ENCODE results near the gene PTPRCAP.
"Not testable (repeated sequence)": the region's sequence is repeated elsewhere in the genome, so short reads cannot be mapped to it uniquely, and the experiment has no call there.

The PTPRCAP gene

GRCh38 chr11:67428052-67429001 is 9.2 kb downstream of the PTPRCAP start, which contains the start of gene RPS6KB2:
Gene RPS6KB2 (plus strand): TSS chr11:67428494. CDS start chr11:67428546, 52 bp downstream.
- peak; percentile 80 to 100 (median 96) for DNase-seq

- DNase-seq, result not testable (repeated sequence)
Measured at GRCh38 chr11:67427364-67427859, 10.1 kb downstream of the PTPRCAP start.

GRCh38 chr11:67423891-67424613 is 13.4 kb downstream of the PTPRCAP start:
- no peak for DNase-seq

GRCh38 chr11:67423466-67423865 is 14.0 kb downstream of the PTPRCAP start:
- no peak for DNase-seq

GRCh38 chr11:67422891-67423290 is 14.6 kb downstream of the PTPRCAP start:
- DNase-seq, result no peak

- DNase-seq, result no peak
Measured at GRCh38 chr11:67421430-67422031, 16.0 kb downstream of the PTPRCAP start.

- DNase-seq, result peak; percentile 21 to 96 (median 87)
Measured at GRCh38 chr11:67420646-67421429, 16.6 kb downstream of the PTPRCAP start.

- peak in 1 of 58 donors; percentile 46 for DNase-seq
Measured at GRCh38 chr11:67420147-67420645, 17.3 kb downstream of the PTPRCAP start.

GRCh38 chr11:67419325-67420049 is 18.0 kb downstream of the PTPRCAP start:
- DNase-seq, result no peak

GRCh38 chr11:67418476-67419281 is 18.8 kb downstream of the PTPRCAP start:
- DNase-seq, result peak in 5 of 58 donors; percentile 19 to 55 (median 22)

- DNase-seq, result no peak
Measured at GRCh38 chr11:67417425-67417824, 20.1 kb downstream of the PTPRCAP start.

GRCh38 chr11:67416416-67417335 is 20.8 kb downstream of the PTPRCAP start:
- DNase-seq, result peak in 10 of 58 donors; percentile 17 to 69 (median 41)

- peak in 39 of 58 donors; percentile 19 to 88 (median 70) for DNase-seq
Measured at GRCh38 chr11:67415501-67416304, 21.8 kb downstream of the PTPRCAP start, which contains the start of gene CARNS1. Gene CARNS1 (plus strand): TSS chr11:67415678. CDS start chr11:67416200, 522 bp downstream.

GRCh38 chr11:67413266-67413849 is 24.1 kb downstream of the PTPRCAP start:
- peak in 1 of 58 donors; percentile 28 for DNase-seq

- DNase-seq, result no peak
Measured at GRCh38 chr11:67412495-67413179, 24.8 kb downstream of the PTPRCAP start.

GRCh38 chr11:67411785-67412152 is 25.7 kb downstream of the PTPRCAP start:
- peak in 1 of 58 donors; percentile 53 for DNase-seq
